Body of pancreas (tissue), 4 donors: ENCODE measurements around the gene ALG14.

Source experiments
- CTCF ChIP-seq, 7 experiments: fragments of 450-650 bp in 4 of 7; fragments of 200-600 bp in 3 of 7; sonication (generic) in 3 of 7; IDR thresholded peaks; one replicate each; pipeline ENCODE4 v1.5.1; 2016 to 2019; ENCODE audit warnings: antibody characterized with exemption in 7 of 7
- POLR2A ChIP-seq, 3 donors: fragments of 450-650 bp; IDR thresholded peaks; one replicate each; pipeline ENCODE4 v1.6.1; 2016; ENCODE audit warnings: antibody characterized with exemption in 3 of 3, mild to moderate bottlenecking in 2 of 3

GRCh38 chr1:95006681-95007080, 66.1 kb downstream of the ALG14 start:
- TF ChIP-seq CTCF (IDR thresholded peaks at IDR 0.05) (no peak), POLR2A (IDR thresholded peaks at IDR 0.05) (no peak)
